ENCODE data around the gene AMH.

The AMH gene

DNA sequence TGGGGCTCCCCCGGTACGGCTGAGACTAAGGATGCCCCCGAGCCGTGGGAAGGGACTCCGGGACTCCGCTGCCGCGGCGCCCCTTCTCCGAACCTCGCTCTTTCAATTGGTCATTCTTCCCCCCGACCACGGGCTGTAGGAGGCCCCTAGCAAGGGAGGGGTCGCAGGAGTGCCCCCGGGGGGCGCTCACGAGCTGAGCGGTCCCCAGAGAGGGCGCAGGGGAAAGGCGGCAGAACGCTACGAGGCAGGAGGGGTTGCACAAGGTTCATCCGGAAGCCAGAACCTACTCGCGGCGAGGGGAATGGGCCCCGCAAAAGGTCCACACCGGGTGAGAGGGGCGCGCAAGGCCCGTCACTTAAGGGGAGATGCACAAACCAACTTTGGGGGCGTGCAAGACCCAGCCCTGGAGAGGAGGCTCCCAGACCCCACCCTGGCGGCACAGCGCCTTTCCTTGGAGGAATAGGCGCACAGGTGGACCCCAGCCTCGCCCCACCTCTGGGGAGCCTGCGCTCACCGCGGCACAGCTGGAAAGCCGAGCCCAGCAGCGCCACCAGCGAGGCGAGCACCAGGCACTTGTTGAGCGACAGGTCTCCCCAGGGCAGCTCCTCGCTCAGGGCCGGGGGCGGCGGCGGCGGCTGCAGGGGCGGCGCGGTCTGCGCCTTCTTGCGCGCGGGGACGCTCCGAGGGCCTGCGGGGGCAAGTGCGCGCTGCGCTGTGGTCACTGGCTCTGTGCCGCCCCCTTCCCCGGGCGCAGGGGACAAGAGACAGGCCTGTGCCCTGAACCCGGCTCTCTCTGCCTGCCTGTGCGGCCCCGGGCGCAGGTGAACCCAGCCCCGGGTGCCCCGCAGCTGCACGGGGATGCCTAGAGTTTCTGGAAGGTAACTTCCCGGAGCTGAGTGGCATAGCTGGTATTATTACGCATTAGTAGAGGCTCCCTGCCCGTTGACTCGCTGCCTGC lies 4.3 kb downstream of the AMH start:
- TF ChIP-seq, protein P1, sequence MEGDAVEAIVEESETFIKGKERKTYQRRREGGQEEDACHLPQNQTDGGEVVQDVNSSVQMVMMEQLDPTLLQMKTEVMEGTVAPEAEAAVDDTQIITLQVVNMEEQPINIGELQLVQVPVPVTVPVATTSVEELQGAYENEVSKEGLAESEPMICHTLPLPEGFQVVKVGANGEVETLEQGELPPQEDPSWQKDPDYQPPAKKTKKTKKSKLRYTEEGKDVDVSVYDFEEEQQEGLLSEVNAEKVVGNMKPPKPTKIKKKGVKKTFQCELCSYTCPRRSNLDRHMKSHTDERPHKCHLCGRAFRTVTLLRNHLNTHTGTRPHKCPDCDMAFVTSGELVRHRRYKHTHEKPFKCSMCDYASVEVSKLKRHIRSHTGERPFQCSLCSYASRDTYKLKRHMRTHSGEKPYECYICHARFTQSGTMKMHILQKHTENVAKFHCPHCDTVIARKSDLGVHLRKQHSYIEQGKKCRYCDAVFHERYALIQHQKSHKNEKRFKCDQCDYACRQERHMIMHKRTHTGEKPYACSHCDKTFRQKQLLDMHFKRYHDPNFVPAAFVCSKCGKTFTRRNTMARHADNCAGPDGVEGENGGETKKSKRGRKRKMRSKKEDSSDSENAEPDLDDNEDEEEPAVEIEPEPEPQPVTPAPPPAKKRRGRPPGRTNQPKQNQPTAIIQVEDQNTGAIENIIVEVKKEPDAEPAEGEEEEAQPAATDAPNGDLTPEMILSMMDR (IDR thresholded peaks at IDR 0.05; ENCODE audit: low read depth, low read length), result peak; percentile 34; the same call in 1 of the 2 replicates
- TF ChIP-seq EZH2phosphoT487 (IDR thresholded peaks at IDR 0.05; ENCODE audit: low read depth), result no peak
- Histone ChIP-seq H3K9me3 (ENCODE audit: insufficient read depth, low read length) (no peaks in the 10 kb centered on the region), H3K27ac (ENCODE audit: low read length) (no peak overlapping the region), H3K36me3 (replicated peaks; ENCODE audit: low read depth, low read length) (peaks cover 22% of the 10 kb centered on the region), H3K27me3 (ENCODE audit: low read depth, low read length) (no peaks in the 10 kb centered on the region), H4K20me1 (ENCODE audit: insufficient read depth, low read length) (peaks cover 4% of the 10 kb centered on the region; the same call in 1 of the 2 replicates), H3K4me3 (ENCODE audit: low read length) (no peak overlapping the region), H3K79me2 (ENCODE audit: low read length) (no peaks in the 10 kb centered on the region), H3K4me2 (ENCODE audit: low read length) (no peak overlapping the region), H2AFZ (ENCODE audit: low read depth, low read length) (no peak overlapping the region), H3K4me1 (ENCODE audit: low read length) (peaks cover 25% of the 10 kb centered on the region), H3K9ac (ENCODE audit: low read length) (no peak overlapping the region)

GRCh38 chr19:2254064-2254872 lies 5.1 kb downstream of the AMH start:
- TF ChIP-seq EZH2phosphoT487 (IDR thresholded peaks at IDR 0.05; ENCODE audit: low read depth), result no peak
- TF ChIP-seq, protein P1 (IDR thresholded peaks at IDR 0.05; ENCODE audit: low read depth, low read length), result no peak
- Histone ChIP-seq H3K9me3 (ENCODE audit: insufficient read depth, low read length) (no peaks in the 10 kb centered on the region), H4K20me1 (ENCODE audit: insufficient read depth, low read length) (no peaks in the 10 kb centered on the region), H3K27me3 (ENCODE audit: low read depth, low read length) (no peaks in the 10 kb centered on the region), H2AFZ (ENCODE audit: low read depth, low read length) (no peak overlapping the region), H3K9ac (ENCODE audit: low read length) (no peak overlapping the region), H3K4me3 (ENCODE audit: low read length) (no peak overlapping the region), H3K4me1 (ENCODE audit: low read length) (peaks cover 29% of the 10 kb centered on the region), H3K4me2 (ENCODE audit: low read length) (no peak overlapping the region), H3K36me3 (replicated peaks; ENCODE audit: low read depth, low read length) (peaks cover 18% of the 10 kb centered on the region), H3K27ac (ENCODE audit: low read length) (no peak overlapping the region), H3K79me2 (ENCODE audit: low read length) (no peaks in the 10 kb centered on the region)

- peaks cover 11% of the 10 kb centered on the region for H3K36me3 ChIP-seq (replicated peaks; ENCODE audit: low read depth, low read length)
- TF ChIP-seq, protein P1 (IDR thresholded peaks at IDR 0.05; ENCODE audit: low read depth, low read length), result no peak
- TF ChIP-seq EZH2phosphoT487 (IDR thresholded peaks at IDR 0.05; ENCODE audit: low read depth), result no peak
- peak overlapping the region; percentile 79 for H3K4me3 ChIP-seq (ENCODE audit: low read length)
- no peaks in the 10 kb centered on the region for H3K79me2 ChIP-seq (ENCODE audit: low read length)
- peak overlapping the region; percentile 85 for H3K4me2 ChIP-seq (ENCODE audit: low read length)
- H3K27me3 ChIP-seq (ENCODE audit: low read depth, low read length), result no peaks in the 10 kb centered on the region
- no peak overlapping the region for H2AFZ ChIP-seq (ENCODE audit: low read depth, low read length)
- peaks cover 29% of the 10 kb centered on the region for H3K4me1 ChIP-seq (ENCODE audit: low read length)
- no peak overlapping the region; the same call in 1 of the 2 replicates for H3K27ac ChIP-seq (ENCODE audit: low read length)
- no peaks in the 10 kb centered on the region for H3K9me3 ChIP-seq (ENCODE audit: insufficient read depth, low read length)
- peak overlapping the region; percentile 59; the same call in 1 of the 2 replicates for H3K9ac ChIP-seq (ENCODE audit: low read length)
- no peaks in the 10 kb centered on the region for H4K20me1 ChIP-seq (ENCODE audit: insufficient read depth, low read length)
These were observed 6.2 kb downstream of the AMH start for GRCh38 chr19:2255112-2255845.
